ENCODE results near the gene KCNMB2.

DNA sequence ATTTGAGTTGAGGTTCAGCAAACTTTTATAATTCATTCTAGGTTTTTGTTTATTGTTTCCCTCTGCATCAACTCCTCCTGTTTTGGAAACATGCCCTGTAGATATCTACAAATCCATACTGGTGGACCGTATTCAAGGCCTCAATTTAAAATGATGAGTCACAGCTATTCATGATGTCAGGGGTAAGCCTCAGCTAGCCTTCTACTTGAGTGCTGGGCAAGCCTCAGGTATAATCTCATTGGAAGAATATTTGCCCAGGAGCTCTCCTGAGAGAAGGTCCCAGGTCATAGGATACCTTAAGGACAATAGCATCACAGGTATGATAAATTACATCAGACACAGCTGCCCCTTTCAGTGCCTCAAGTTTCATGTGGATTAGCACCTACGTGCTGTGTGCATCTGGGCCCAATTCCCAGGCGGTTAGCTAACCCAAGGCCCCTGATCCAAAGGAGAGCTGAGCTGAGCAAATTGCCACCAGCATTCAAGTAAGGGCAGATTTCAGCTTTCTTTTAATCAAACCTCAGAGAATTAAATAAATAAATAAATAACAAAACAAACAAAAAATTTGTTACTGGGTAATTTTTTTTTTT, 87.5 kb downstream of the KCNMB2 start:
- TF ChIP-seq, protein P1, sequence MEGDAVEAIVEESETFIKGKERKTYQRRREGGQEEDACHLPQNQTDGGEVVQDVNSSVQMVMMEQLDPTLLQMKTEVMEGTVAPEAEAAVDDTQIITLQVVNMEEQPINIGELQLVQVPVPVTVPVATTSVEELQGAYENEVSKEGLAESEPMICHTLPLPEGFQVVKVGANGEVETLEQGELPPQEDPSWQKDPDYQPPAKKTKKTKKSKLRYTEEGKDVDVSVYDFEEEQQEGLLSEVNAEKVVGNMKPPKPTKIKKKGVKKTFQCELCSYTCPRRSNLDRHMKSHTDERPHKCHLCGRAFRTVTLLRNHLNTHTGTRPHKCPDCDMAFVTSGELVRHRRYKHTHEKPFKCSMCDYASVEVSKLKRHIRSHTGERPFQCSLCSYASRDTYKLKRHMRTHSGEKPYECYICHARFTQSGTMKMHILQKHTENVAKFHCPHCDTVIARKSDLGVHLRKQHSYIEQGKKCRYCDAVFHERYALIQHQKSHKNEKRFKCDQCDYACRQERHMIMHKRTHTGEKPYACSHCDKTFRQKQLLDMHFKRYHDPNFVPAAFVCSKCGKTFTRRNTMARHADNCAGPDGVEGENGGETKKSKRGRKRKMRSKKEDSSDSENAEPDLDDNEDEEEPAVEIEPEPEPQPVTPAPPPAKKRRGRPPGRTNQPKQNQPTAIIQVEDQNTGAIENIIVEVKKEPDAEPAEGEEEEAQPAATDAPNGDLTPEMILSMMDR (IDR thresholded peaks at IDR 0.05; ENCODE audit: low read depth, low read length), result no peak
- no peak for TF ChIP-seq EZH2phosphoT487 (IDR thresholded peaks at IDR 0.05; ENCODE audit: low read depth)

Data from OCI-LY3 (cell line).